RWPE2 (cell line): ENCODE measurements around the gene MAP3K20.

Source experiments
- ATAC-seq: fragments of 200-7000 bp; cut with Tn5 transposase; 3 replicates; pipeline ENCODE4 v1.9.1; 2021; ENCODE audit warnings: low read depth
- DNase-seq: peaks from one replicate; pipeline ENCODE4 v3.0.0-alpha.2; 2020; ENCODE audit warnings: low spot score
- H3K27ac ChIP-seq: fragments of 450-650 bp; 2 replicates; pipeline ENCODE4 v1.5.1; 2017; ENCODE audit warnings: mild to moderate bottlenecking; ENCODE audit not compliant: poor library complexity, severe bottlenecking
- H3K27me3 ChIP-seq: fragments of 250-450 bp; sonication (Bioruptor Pico); 2 replicates; pipeline ENCODE4 v1.5.1; 2021; ENCODE audit warnings: mild to moderate bottlenecking, moderate library complexity; ENCODE audit not compliant: insufficient read depth, poor library complexity, severe bottlenecking
- H3K36me3 ChIP-seq: fragments of 250-450 bp; sonication (Bioruptor Pico); 2 replicates; pipeline ENCODE4 v1.5.1; 2020; ENCODE audit warnings: low read depth, mild to moderate bottlenecking, moderate library complexity
- H3K4me1 ChIP-seq: fragments of 250-450 bp; sonication (Bioruptor Pico); 2 replicates; pipeline ENCODE4 v1.5.1; 2021; ENCODE audit warnings: mild to moderate bottlenecking, moderate library complexity; ENCODE audit not compliant: insufficient read depth, poor library complexity, severe bottlenecking
- H3K4me3 ChIP-seq: fragments of 250-450 bp; sonication (Bioruptor Pico); 2 replicates; pipeline ENCODE4 v1.5.1; 2021; ENCODE audit warnings: mild to moderate bottlenecking, moderate library complexity; ENCODE audit not compliant: severe bottlenecking
- H3K9me3 ChIP-seq: fragments of 250-450 bp; sonication (Bioruptor Pico); 2 replicates; pipeline ENCODE4 v1.5.1; 2021; ENCODE audit warnings: mild to moderate bottlenecking, moderate library complexity; ENCODE audit not compliant: severe bottlenecking
- CTCF ChIP-seq: fragments of 450-650 bp; IDR thresholded peaks from one replicate; pipeline ENCODE4 v1.5.1; 2017; ENCODE audit warnings: mild to moderate bottlenecking, moderate library complexity; ENCODE audit not compliant: poor library complexity, severe bottlenecking

MAP3K20 gene

GRCh38 chr2:173226899-173227698 lies 151.5 kb downstream of the MAP3K20 start:
- TF ChIP-seq CTCF, result no peak

DNA sequence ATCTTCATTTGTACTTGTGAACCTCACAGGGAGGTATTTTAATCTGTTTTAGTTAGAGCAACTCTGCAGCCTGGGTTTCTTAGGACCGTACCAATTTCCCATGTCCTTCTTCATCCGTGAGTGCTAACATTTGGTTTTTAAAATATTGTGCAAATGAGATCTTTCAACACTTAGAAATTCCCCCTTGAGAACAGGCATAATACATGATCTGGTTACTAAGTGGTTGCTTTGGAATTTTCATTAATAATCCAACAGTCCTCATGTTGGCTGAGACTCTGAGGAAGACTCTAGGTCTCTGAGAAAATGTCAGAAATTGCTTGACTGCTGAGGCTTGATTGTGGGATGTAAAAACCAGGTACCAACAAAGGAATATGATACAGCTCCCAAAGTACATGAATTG lies 153.4 kb downstream of the MAP3K20 start:
- no peak overlapping the region for H3K4me3 ChIP-seq
- TF ChIP-seq CTCF, result no peak

More at GRCh38 chr2:173226899-173227698, 151.5 kb downstream of the MAP3K20 start:
- DNase-seq, result no peak
- Histone ChIP-seq H3K27me3 (no peaks in the 10 kb centered on the region), H3K9me3 (no peaks in the 10 kb centered on the region), H3K36me3 (peaks cover 19% of the 10 kb centered on the region), H3K4me3 (no peak overlapping the region), H3K27ac (no peak overlapping the region), H3K4me1 (no peaks in the 10 kb centered on the region)
- ATAC-seq, result no peak

GRCh38 chr2:173230181-173230580 lies 154.5 kb downstream of the MAP3K20 start:
- no peaks in the 10 kb centered on the region for H3K4me1 ChIP-seq
- no peak for ATAC-seq
- no peak for TF ChIP-seq CTCF
- no peak for DNase-seq
- no peaks in the 10 kb centered on the region for H3K27me3 ChIP-seq
- H3K27ac ChIP-seq, result no peak overlapping the region
- no peaks in the 10 kb centered on the region for H3K9me3 ChIP-seq
- H3K36me3 ChIP-seq, result peaks cover 18% of the 10 kb centered on the region
- H3K4me3 ChIP-seq, result no peak overlapping the region

More for the DNA sequence above, 153.4 kb downstream of the MAP3K20 start:
- H3K4me1 ChIP-seq, result no peaks in the 10 kb centered on the region
- no peak overlapping the region for H3K27ac ChIP-seq
- peaks cover 26% of the 10 kb centered on the region for H3K36me3 ChIP-seq
- DNase-seq (no peak), ATAC-seq (no peak)
- H3K9me3 ChIP-seq, result no peaks in the 10 kb centered on the region
- H3K27me3 ChIP-seq, result no peaks in the 10 kb centered on the region

- no peak for DNase-seq
- no peak overlapping the region for H3K27ac ChIP-seq
- no peak for TF ChIP-seq CTCF
- H3K4me3 ChIP-seq, result no peak overlapping the region
- H3K36me3 ChIP-seq, result peaks cover 18% of the 10 kb centered on the region
- no peaks in the 10 kb centered on the region for H3K4me1 ChIP-seq
- no peaks in the 10 kb centered on the region for H3K27me3 ChIP-seq
- ATAC-seq, result no peak
- H3K9me3 ChIP-seq, result no peaks in the 10 kb centered on the region
Observed at GRCh38 chr2:173231042-173231441, 155.4 kb downstream of the MAP3K20 start.

GRCh38 chr2:173231465-173231864 lies 155.8 kb downstream of the MAP3K20 start:
- H3K27me3 ChIP-seq, result no peaks in the 10 kb centered on the region
- H3K4me3 ChIP-seq, result no peak overlapping the region
- DNase-seq, result no peak

More at GRCh38 chr2:173231465-173231864, 155.8 kb downstream of the MAP3K20 start:
- Histone ChIP-seq H3K36me3 (peaks cover 18% of the 10 kb centered on the region), H3K27ac (no peak overlapping the region), H3K4me1 (no peaks in the 10 kb centered on the region), H3K9me3 (no peaks in the 10 kb centered on the region)
- no peak for ATAC-seq
- no peak for TF ChIP-seq CTCF
